HepG2 (cell line): ENCODE results near the gene CBX7. TPM values are rescaled to one million over a fixed set of nuclear protein-coding genes. Genes with fewer than 3 reads are reported as not detected.

Experiments
- ATAC-seq: fragments of 200-7000 bp; cut with Tn5 transposase; 3 replicates; pipeline ENCODE4 v1.9.1; 2020; ENCODE audit warnings: mild to moderate bottlenecking, moderate library complexity
- BruUV-seq: library from RNA; stranded (reverse); fragments of 400-500 nt; replicated peaks from 2 replicates; lab custom pipeline; 2021; lab: Mats Ljungman, UMichigan
- CTCF ChIA-PET: fragments of 300-600 bp; formaldehyde crosslinking; extraction: SDS; loops from one replicate; lab custom pipeline; 2021; ENCODE audit warnings: low total read pairs, inconsistent platforms, low intra/inter-chr PET ratio; lab: Yijun Ruan, JAX
- POLR2A ChIA-PET: fragments of 350-600 bp; sonication (Branson Sonifier 250); formaldehyde crosslinking; loops from one replicate; lab custom pipeline; 2020; ENCODE audit warnings: antibody characterized with exemption, inconsistent platforms; lab: Yijun Ruan, JAX
- DNase-seq: peaks from one replicate; pipeline ENCODE4 v3.0.0-alpha.2; 2015; ENCODE audit warnings: low spot score
- FAIRE-seq: peaks from 3 replicates; lab custom pipeline; 2011; peaks lifted over from hg19 to GRCh38; lab: Jason Lieb, UNC
- H2AFZ ChIP-seq: one replicate; pipeline ENCODE4 v1.6.1; 2011; ENCODE audit warnings: low read length, inconsistent platforms
- H3K27ac ChIP-seq: fragments of 300-600 bp; 3 replicates; pipeline ENCODE4 v1.8.0; 2011; ENCODE audit warnings: mixed run types, mild to moderate bottlenecking, mixed read lengths, low read length, inconsistent platforms; ENCODE audit not compliant: insufficient read depth; ENCODE audit errors: extremely low read length
- H3K27me3 ChIP-seq, 2 experiments: fragments of 200-600 bp in 1 of 2; 2 replicates in 1 of 2; 3 replicates in 1 of 2; pipeline versions ENCODE4 v1.6.0 to v1.8.0; 2011; ENCODE audit warnings: low read length in 2 of 2, mild to moderate bottlenecking in 2 of 2, moderate library complexity in 2 of 2, inconsistent platforms in 1 of 2; ENCODE audit not compliant: insufficient read depth in 2 of 2, control insufficient read depth in 1 of 2
- H3K36me3 ChIP-seq, 2 experiments: fragments of 200-600 bp in 1 of 2; replicated peaks in 1 of 2; 2 replicates in 1 of 2; 3 replicates in 1 of 2; pipeline versions ENCODE4 v1.5.1 to v1.8.0; 2011; ENCODE audit warnings: low read length in 2 of 2, inconsistent platforms in 1 of 2; ENCODE audit not compliant: insufficient read depth in 2 of 2, control insufficient read depth in 1 of 2
- H3K4me1 ChIP-seq: 2 replicates; pipeline ENCODE4 v1.5.1; 2012; ENCODE audit warnings: low read length, inconsistent platforms; ENCODE audit not compliant: insufficient read depth
- H3K4me2 ChIP-seq: 2 replicates; pipeline ENCODE4 v1.6.0; 2011; ENCODE audit warnings: low read depth, low read length, inconsistent platforms
- H3K4me3 ChIP-seq, 3 experiments: fragments of 200-600 bp in 1 of 3; sonication (generic), shearing (Covaris generic) in 1 of 3; replicated peaks in 1 of 3; 2 replicates each; pipeline ENCODE4 v1.5.1; 2011 to 2016; ENCODE audit warnings: low read length in 3 of 3, inconsistent platforms in 2 of 3, low read depth in 2 of 3, mild to moderate bottlenecking in 2 of 3, control low read depth in 1 of 3, mixed read lengths in 1 of 3; ENCODE audit not compliant: insufficient read depth in 1 of 3
- H3K79me2 ChIP-seq: one replicate; pipeline ENCODE4 v1.6.1; 2011; ENCODE audit warnings: low read length, inconsistent platforms; ENCODE audit not compliant: insufficient read depth
- H3K9ac ChIP-seq: 2 replicates; pipeline ENCODE4 v1.6.0; 2011; ENCODE audit warnings: mild to moderate bottlenecking, low read depth, low read length, inconsistent platforms; ENCODE audit not compliant: insufficient read depth
- H3K9me3 ChIP-seq: 2 replicates; pipeline ENCODE4 v1.5.1; 2012; ENCODE audit warnings: mild to moderate bottlenecking, low read length
- H4K20me1 ChIP-seq: 2 replicates; pipeline ENCODE4 v1.6.0; 2011; ENCODE audit warnings: inconsistent platforms, mild to moderate bottlenecking, low read length, moderate library complexity; ENCODE audit not compliant: insufficient read depth
- ERF ChIP-seq: IDR thresholded peaks from 2 replicates; pipeline ENCODE4 v1.6.1; 2018; ENCODE audit warnings: missing biosample characterization, missing genetic modification reagents
- GABPB1 ChIP-seq: IDR thresholded peaks from 2 replicates; pipeline ENCODE4 v1.6.1; 2016; ENCODE audit warnings: mild to moderate bottlenecking, missing genetic modification reagents, moderate library complexity, missing compliant biosample characterization
- NFKB2 ChIP-seq: sonication (generic); formaldehyde crosslinking; IDR thresholded peaks from 2 replicates; pipeline ENCODE4 v1.4.0; 2020; ENCODE audit warnings: missing genetic modification reagents, borderline replicate concordance
- SKI ChIP-seq: fragments of 450-650 bp; IDR thresholded peaks from one replicate; pipeline ENCODE4 v1.6.1; 2018; ENCODE audit warnings: mild to moderate bottlenecking; ENCODE audit not compliant: partially characterized antibody
- ZNF101 ChIP-seq: sonication (generic); formaldehyde crosslinking; IDR thresholded peaks from 2 replicates; pipeline ENCODE4 v1.4.0; 2020; ENCODE audit warnings: mild to moderate bottlenecking, low read depth, missing genetic modification reagents, borderline replicate concordance
- ZNF563 ChIP-seq: sonication (generic); formaldehyde crosslinking; IDR thresholded peaks from 2 replicates; pipeline ENCODE4 v1.8.0; 2022; ENCODE audit warnings: mild to moderate bottlenecking, moderate library complexity, missing genetic modification reagents
- ZSCAN25 ChIP-seq: sonication (generic); formaldehyde crosslinking; IDR thresholded peaks from 2 replicates; pipeline ENCODE4 v1.8.0; 2022; ENCODE audit warnings: mild to moderate bottlenecking, missing genetic modification reagents
- WGBS: methylation state at CpG from one replicate; pipeline ENCODE4 v1.1.6; 2017; ENCODE audit warnings: low lambda C conversion rate; 5-methylcytosine and 5-hydroxymethylcytosine counted together
- in situ Hi-C: cut with HindIII; loops from 2 replicates; pipeline ENCODE4 v1.10.0; 2017; ENCODE audit warnings: low pct_unique_long_range_greater_than_20kb; ENCODE audit not compliant: extremely low pct_ligation_motif_present
- intact Hi-C: fragments of 100-400 bp; cut with micrococcal nuclease; formaldehyde crosslinking; loops from one replicate; pipeline ENCODE4 v1.10.0; 2022; ENCODE audit not compliant: unreplicated experiment
- polyA plus RNA-seq, 8 experiments: library from polyadenylated mRNA; depleted of rRNA in 3 of 8; stranded (reverse) in 7 of 8; unstranded in 1 of 8; fragments of >200 nt; fragmentation: Illumina TruSeq in 4 of 8; extraction: Trizol in 4 of 8; gene quantifications; 2 replicates each; pipeline versions ENCODE4 v1.2.1 to v1.2.3, GENCODE V29; 2011 to 2016; ENCODE audit warnings: low read depth in 4 of 8, missing spikeins in 1 of 8, mixed read lengths in 1 of 8; ENCODE audit not compliant: insufficient read depth in 1 of 8
- total RNA-seq, 5 experiments: library from RNA; depleted of rRNA; stranded (reverse); fragments of >200 nt; fragmentation: Illumina TruSeq; extraction: Trizol; gene quantifications; 2 replicates each; pipeline ENCODE4 v1.2.3, GENCODE V29; 2016; ENCODE audit warnings: low read depth in 1 of 5
- TF ChIP-seq, protein P1 (sequence below): sonication (generic); formaldehyde crosslinking; IDR thresholded peaks from 2 replicates; pipeline ENCODE4 v1.4.0; 2020; ENCODE audit warnings: mild to moderate bottlenecking, missing genetic modification reagents

CBX7 gene
- total and polyA plus RNA-seq, 2 of the 13 experiments (the other 11 are each of a cell fraction or from before 2014, with no cell fraction given) = 0.35 to 4.9 TPM

DNA sequence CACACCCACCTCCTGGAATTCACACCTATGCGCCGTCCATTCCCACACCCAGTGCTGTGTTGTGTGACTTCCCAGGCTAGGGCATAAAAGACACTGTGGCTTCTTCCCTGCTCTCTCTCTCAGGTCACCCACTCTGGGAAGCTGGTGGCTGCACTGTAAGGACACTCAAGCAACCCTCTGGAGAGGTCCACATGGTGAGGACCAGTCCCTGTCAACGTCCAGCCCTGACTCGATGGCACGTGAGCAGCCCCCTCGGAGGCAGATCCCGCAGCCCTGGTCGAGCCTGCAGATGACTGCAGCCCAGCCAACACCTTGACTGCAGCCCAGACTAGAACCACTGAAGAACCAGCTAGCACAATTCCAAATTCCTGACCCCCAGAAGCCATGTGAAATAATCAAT lies 16.2 kb downstream of the CBX7 start:
- Histone ChIP-seq H4K20me1 (no peaks in the 10 kb centered on the region), H3K79me2 (no peaks in the 10 kb centered on the region), H3K4me1 (peaks cover 36% of the 10 kb centered on the region), H3K9ac (no peak overlapping the region), H2AFZ (no peak overlapping the region), H3K9me3 (no peaks in the 10 kb centered on the region), H3K4me2 (no peak overlapping the region), H3K27me3 (no peaks in the 10 kb centered on the region), H3K4me3 (no peak overlapping the region), H3K36me3 (no peaks in the 10 kb centered on the region), H3K27ac (no peak overlapping the region)
- no peak for ATAC-seq
- no peak for DNase-seq
- TF ChIP-seq GABPB1 (CRISPR knock-in tag) (no peak), ZSCAN25 (CRISPR knock-in tag) (no peak), ZNF563 (CRISPR knock-in tag) (no peak), ZNF101 (CRISPR knock-in tag) (no peak), ERF (CRISPR knock-in tag) (no peak), SKI (no peak), NFKB2 (no peak)
- TF ChIP-seq, protein P1, sequence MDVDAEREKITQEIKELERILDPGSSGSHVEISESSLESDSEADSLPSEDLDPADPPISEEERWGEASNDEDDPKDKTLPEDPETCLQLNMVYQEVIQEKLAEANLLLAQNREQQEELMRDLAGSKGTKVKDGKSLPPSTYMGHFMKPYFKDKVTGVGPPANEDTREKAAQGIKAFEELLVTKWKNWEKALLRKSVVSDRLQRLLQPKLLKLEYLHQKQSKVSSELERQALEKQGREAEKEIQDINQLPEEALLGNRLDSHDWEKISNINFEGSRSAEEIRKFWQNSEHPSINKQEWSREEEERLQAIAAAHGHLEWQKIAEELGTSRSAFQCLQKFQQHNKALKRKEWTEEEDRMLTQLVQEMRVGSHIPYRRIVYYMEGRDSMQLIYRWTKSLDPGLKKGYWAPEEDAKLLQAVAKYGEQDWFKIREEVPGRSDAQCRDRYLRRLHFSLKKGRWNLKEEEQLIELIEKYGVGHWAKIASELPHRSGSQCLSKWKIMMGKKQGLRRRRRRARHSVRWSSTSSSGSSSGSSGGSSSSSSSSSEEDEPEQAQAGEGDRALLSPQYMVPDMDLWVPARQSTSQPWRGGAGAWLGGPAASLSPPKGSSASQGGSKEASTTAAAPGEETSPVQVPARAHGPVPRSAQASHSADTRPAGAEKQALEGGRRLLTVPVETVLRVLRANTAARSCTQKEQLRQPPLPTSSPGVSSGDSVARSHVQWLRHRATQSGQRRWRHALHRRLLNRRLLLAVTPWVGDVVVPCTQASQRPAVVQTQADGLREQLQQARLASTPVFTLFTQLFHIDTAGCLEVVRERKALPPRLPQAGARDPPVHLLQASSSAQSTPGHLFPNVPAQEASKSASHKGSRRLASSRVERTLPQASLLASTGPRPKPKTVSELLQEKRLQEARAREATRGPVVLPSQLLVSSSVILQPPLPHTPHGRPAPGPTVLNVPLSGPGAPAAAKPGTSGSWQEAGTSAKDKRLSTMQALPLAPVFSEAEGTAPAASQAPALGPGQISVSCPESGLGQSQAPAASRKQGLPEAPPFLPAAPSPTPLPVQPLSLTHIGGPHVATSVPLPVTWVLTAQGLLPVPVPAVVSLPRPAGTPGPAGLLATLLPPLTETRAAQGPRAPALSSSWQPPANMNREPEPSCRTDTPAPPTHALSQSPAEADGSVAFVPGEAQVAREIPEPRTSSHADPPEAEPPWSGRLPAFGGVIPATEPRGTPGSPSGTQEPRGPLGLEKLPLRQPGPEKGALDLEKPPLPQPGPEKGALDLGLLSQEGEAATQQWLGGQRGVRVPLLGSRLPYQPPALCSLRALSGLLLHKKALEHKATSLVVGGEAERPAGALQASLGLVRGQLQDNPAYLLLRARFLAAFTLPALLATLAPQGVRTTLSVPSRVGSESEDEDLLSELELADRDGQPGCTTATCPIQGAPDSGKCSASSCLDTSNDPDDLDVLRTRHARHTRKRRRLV (CRISPR knock-in tag) = no peak
- 76% methylated on average over 7 of the region's 8 CpGs for WGBS
- no peak for FAIRE-seq
- in situ Hi-C loops (no loop called here), intact Hi-C loops (no loop called here)
- ChIA-PET CTCF (no interaction called here), POLR2A (interaction anchor here (1.2 kb wide), 1 partner anchor 14 kb away, joined by 4 read pairs; no protein-coding TSS in a partner anchor)
- BruUV-seq = no TSS peak
